ENCODE data around the gene PRAF2.
A peak's percentile ranks its signal among the peaks of the same experiment; 100 is the strongest.

PRAF2 gene

GRCh38 chrX:49106296-49106695 is 32.5 kb upstream of the PRAF2 start:
- H3K27me3 ChIP-seq (ENCODE audit: control insufficient read depth in 2 of 2, insufficient read depth in 2 of 2, low read length in 2 of 2) = peaks cover 0 to 2% of the 10 kb centered on the region in 2 donors
- no peak overlapping the region for H3K27ac ChIP-seq (ENCODE audit: low read depth in 2 of 2, low read length in 2 of 2)

DNA sequence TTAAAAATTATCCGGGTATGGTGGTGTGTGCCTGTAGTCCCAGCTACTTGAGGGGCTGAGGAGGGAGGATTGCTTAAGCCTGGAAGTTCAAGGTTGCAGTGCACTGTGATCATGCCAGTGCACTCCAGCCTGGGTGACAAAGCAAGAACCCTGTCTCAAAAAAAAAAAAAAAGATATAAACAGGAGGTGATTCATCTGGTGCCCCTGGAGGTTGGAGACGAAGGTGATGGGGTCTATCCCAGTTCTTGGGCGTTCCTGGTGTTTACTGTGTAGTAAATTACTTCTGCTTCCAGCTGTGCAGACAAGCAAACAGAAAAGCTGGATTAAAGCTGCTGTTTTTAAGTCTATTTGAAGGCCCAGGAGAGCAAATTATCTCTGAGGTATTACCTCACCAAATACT is 29.8 kb upstream of the PRAF2 start:
- Histone ChIP-seq H3K4me3 (ENCODE audit: low read length in 2 of 2) (no peak overlapping the region), H3K27ac (ENCODE audit: low read depth in 2 of 2, low read length in 2 of 2) (no peak overlapping the region), H3K27me3 (ENCODE audit: control insufficient read depth in 2 of 2, insufficient read depth in 2 of 2, low read length in 2 of 2) (no peaks in the 10 kb centered on the region), H3K4me1 (ENCODE audit: control insufficient read depth in 2 of 2, insufficient read depth in 2 of 2, low read length in 2 of 2) (peaks cover 0 to 5% of the 10 kb centered on the region in 2 donors), H3K9me3 (ENCODE audit: control insufficient read depth in 2 of 2, low read length in 2 of 2) (no peaks in the 10 kb centered on the region), H3K9ac (ENCODE audit: low read depth in 1 of 2, low read length in 2 of 2) (no peak overlapping the region), H3K36me3 (ENCODE audit: control insufficient read depth in 2 of 2, insufficient read depth in 2 of 2, low read length in 2 of 2) (no peaks in the 10 kb centered on the region)

More at GRCh38 chrX:49106296-49106695, 32.5 kb upstream of the PRAF2 start:
- Histone ChIP-seq H3K9ac (ENCODE audit: low read depth in 1 of 2, low read length in 2 of 2) (no peak overlapping the region), H3K36me3 (ENCODE audit: control insufficient read depth in 2 of 2, insufficient read depth in 2 of 2, low read length in 2 of 2) (peaks cover 0 to 7% of the 10 kb centered on the region in 2 donors), H3K9me3 (ENCODE audit: control insufficient read depth in 2 of 2, low read length in 2 of 2) (no peaks in the 10 kb centered on the region), H3K4me3 (ENCODE audit: low read length in 2 of 2) (no peak overlapping the region), H3K4me1 (ENCODE audit: control insufficient read depth in 2 of 2, insufficient read depth in 2 of 2, low read length in 2 of 2) (peaks cover 0 to 5% of the 10 kb centered on the region in 2 donors)

DNA sequence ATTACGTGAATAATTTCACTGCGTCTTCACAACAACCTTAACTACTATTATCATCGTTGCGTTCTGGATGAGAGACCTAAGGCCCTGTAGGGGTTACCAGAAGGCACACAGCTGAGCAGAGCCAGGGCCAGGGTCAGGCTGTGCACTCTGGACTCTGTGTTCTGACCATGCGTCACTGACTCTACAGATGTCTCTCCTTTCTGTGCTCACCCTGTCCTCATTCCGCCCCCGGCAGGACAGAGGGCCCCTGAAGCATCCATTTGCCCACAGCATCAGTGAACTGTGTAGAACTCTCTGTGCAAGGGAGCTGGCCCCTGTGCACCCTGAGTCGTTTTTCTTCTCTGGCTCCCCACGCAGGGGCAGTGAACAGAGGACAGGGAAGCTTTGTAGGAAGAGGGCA is 28.4 kb upstream of the PRAF2 start:
- no peaks in the 10 kb centered on the region for H3K9me3 ChIP-seq (ENCODE audit: control insufficient read depth in 2 of 2, low read length in 2 of 2)
- H3K9ac ChIP-seq (ENCODE audit: low read depth in 1 of 2, low read length in 2 of 2) = no peak overlapping the region
- H3K36me3 ChIP-seq (ENCODE audit: control insufficient read depth in 2 of 2, insufficient read depth in 2 of 2, low read length in 2 of 2) = no peaks in the 10 kb centered on the region
- no peak overlapping the region for H3K4me3 ChIP-seq (ENCODE audit: low read length in 2 of 2)
- no peak overlapping the region for H3K27ac ChIP-seq (ENCODE audit: low read depth in 2 of 2, low read length in 2 of 2)
- peaks cover 0 to 5% of the 10 kb centered on the region in 2 donors for H3K4me1 ChIP-seq (ENCODE audit: control insufficient read depth in 2 of 2, insufficient read depth in 2 of 2, low read length in 2 of 2)
- no peaks in the 10 kb centered on the region for H3K27me3 ChIP-seq (ENCODE audit: control insufficient read depth in 2 of 2, insufficient read depth in 2 of 2, low read length in 2 of 2)

DNA sequence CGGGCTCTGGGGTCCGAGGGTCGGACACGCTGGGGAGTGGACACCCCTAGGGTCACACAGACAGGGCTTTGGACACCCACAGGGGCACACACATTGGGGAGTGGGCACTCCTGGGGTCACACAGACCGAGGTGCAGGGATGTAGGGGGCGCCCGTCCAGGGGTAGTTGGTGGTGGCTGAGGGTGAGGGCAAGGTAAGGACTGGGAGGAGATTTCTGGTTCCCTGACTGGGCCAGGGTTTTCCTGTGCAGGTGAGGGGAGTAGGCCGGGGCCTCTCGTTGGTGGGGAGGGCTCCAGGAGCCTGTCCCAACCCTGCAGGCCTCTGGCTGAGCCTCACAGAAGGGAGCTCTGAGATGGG is 27.8 kb upstream of the PRAF2 start:
- Histone ChIP-seq H3K4me3 (ENCODE audit: low read length in 2 of 2) (peak overlapping the region; percentile 62 to 85), H3K9me3 (ENCODE audit: control insufficient read depth in 2 of 2, low read length in 2 of 2) (no peaks in the 10 kb centered on the region), H3K27ac (ENCODE audit: low read depth in 2 of 2, low read length in 2 of 2) (peak overlapping the region in 1 of 2 donors; percentile 83), H3K36me3 (ENCODE audit: control insufficient read depth in 2 of 2, insufficient read depth in 2 of 2, low read length in 2 of 2) (no peaks in the 10 kb centered on the region), H3K9ac (ENCODE audit: low read depth in 1 of 2, low read length in 2 of 2) (peak overlapping the region in 1 of 2 donors; percentile 68), H3K4me1 (ENCODE audit: control insufficient read depth in 2 of 2, insufficient read depth in 2 of 2, low read length in 2 of 2) (peaks cover 0 to 5% of the 10 kb centered on the region in 2 donors), H3K27me3 (ENCODE audit: control insufficient read depth in 2 of 2, insufficient read depth in 2 of 2, low read length in 2 of 2) (no peaks in the 10 kb centered on the region)

DNA sequence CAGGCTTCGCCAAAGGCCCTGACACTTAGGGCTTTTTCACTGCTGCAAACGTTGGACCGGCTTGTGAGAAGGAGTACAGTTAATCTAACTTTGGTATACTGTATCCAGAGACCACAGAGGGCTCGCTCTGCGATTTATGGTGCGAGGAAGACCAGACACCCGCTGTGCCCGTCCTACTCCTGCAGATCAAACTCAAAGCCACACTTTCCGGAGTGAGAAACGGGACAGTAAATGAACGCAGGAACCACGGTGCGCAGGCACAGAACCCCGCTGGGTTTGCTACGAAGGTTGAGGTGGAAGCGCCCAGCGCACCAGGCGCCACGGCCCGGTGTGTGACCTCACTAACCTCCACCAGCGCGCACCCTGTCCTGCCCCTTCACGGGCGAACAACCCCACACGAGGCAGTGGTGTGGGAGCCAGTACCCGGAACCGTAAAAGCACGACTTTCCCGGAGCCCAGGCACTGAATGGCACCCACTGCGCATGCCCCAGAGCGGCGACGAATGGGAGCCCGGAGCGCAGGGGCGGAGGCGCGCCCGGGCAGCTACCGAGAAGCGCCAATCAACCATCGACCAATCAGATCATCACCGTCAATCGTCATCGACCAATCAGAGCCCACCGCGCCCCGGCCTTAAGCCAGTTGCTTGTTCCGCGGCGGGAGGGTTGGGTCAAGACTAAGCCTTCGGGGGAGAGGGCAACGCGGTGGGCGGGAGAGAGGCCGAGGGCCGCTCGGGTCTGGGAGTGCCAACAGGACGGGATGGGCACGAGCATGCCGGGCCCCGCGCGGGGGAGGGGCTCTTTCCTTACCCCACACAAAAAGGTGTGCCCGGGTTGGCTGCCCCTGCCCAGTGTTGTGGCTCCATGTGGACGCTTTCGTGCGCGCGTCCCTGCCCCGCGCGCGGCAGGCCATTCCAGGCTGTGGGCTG is 27.2 kb upstream of the PRAF2 start:
- Histone ChIP-seq H3K9me3 (ENCODE audit: control insufficient read depth in 2 of 2, low read length in 2 of 2) (no peaks in the 10 kb centered on the region), H3K4me3 (ENCODE audit: low read length in 2 of 2) (peak overlapping the region; percentile 85 to 88), H3K4me1 (ENCODE audit: control insufficient read depth in 2 of 2, insufficient read depth in 2 of 2, low read length in 2 of 2) (peaks cover 0 to 5% of the 10 kb centered on the region in 2 donors), H3K36me3 (ENCODE audit: control insufficient read depth in 2 of 2, insufficient read depth in 2 of 2, low read length in 2 of 2) (no peaks in the 10 kb centered on the region), H3K27me3 (ENCODE audit: control insufficient read depth in 2 of 2, insufficient read depth in 2 of 2, low read length in 2 of 2) (no peaks in the 10 kb centered on the region), H3K9ac (ENCODE audit: low read depth in 1 of 2, low read length in 2 of 2) (peak overlapping the region; percentile 68 to 85), H3K27ac (ENCODE audit: low read depth in 2 of 2, low read length in 2 of 2) (peak overlapping the region; percentile 80 to 83)

DNA sequence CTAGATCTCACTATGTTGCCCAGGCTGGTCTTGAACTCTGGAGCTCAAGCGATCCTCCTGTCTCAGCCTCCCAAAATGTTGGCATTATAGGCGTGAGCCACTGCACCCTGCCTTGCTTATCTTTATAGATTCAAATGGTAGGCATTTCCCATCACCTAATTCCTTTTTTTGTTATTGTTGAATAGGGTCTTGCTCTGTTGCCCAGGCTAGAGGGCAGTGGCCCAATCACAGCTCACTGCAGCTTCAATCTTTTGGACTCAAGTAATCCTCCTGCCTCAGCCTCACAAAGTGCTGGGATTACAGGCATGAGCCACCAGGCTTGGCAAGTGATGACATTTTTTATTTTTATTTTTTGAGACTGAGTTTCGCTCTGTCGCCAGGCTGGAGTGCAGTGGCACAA is 22.6 kb upstream of the PRAF2 start:
- Histone ChIP-seq H3K9me3 (ENCODE audit: control insufficient read depth in 2 of 2, low read length in 2 of 2) (no peaks in the 10 kb centered on the region), H3K4me1 (ENCODE audit: control insufficient read depth in 2 of 2, insufficient read depth in 2 of 2, low read length in 2 of 2) (peaks cover 0 to 1% of the 10 kb centered on the region in 2 donors), H3K27me3 (ENCODE audit: control insufficient read depth in 2 of 2, insufficient read depth in 2 of 2, low read length in 2 of 2) (no peaks in the 10 kb centered on the region), H3K27ac (ENCODE audit: low read depth in 2 of 2, low read length in 2 of 2) (no peak overlapping the region), H3K9ac (ENCODE audit: low read depth in 1 of 2, low read length in 2 of 2) (no peak overlapping the region), H3K4me3 (ENCODE audit: low read length in 2 of 2) (no peak overlapping the region), H3K36me3 (ENCODE audit: control insufficient read depth in 2 of 2, insufficient read depth in 2 of 2, low read length in 2 of 2) (no peaks in the 10 kb centered on the region)

DNA sequence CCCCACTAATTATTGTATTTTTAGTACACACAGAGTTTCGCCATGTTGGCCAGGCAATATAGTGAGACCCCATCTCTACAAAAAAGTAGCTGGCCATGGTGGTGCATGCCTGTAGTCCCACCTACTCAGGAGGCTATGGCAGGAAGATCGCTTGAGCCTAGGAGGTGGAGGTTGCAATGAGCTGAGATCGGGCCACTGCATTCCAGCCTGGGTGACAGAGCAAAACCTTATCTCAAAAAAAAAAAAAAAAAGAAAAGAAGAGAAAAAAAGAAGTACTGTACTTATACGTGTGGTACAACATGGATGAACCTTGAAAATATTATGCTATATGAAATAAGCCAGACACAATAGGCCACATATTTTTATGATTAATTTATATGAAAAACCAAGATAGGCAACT is 15.8 kb upstream of the PRAF2 start:
- Histone ChIP-seq H3K27me3 (ENCODE audit: control insufficient read depth in 2 of 2, insufficient read depth in 2 of 2, low read length in 2 of 2) (no peaks in the 10 kb centered on the region), H3K9ac (ENCODE audit: low read depth in 1 of 2, low read length in 2 of 2) (no peak overlapping the region), H3K27ac (ENCODE audit: low read depth in 2 of 2, low read length in 2 of 2) (no peak overlapping the region), H3K4me3 (ENCODE audit: low read length in 2 of 2) (no peak overlapping the region), H3K4me1 (ENCODE audit: control insufficient read depth in 2 of 2, insufficient read depth in 2 of 2, low read length in 2 of 2) (no peaks in the 10 kb centered on the region), H3K9me3 (ENCODE audit: control insufficient read depth in 2 of 2, low read length in 2 of 2) (no peaks in the 10 kb centered on the region), H3K36me3 (ENCODE audit: control insufficient read depth in 2 of 2, insufficient read depth in 2 of 2, low read length in 2 of 2) (no peaks in the 10 kb centered on the region)

GRCh38 chrX:49082271-49082871 is 8.6 kb upstream of the PRAF2 start:
- Histone ChIP-seq H3K27me3 (ENCODE audit: control insufficient read depth in 2 of 2, insufficient read depth in 2 of 2, low read length in 2 of 2) (no peaks in the 10 kb centered on the region), H3K9me3 (ENCODE audit: control insufficient read depth in 2 of 2, low read length in 2 of 2) (no peaks in the 10 kb centered on the region), H3K9ac (ENCODE audit: low read depth in 1 of 2, low read length in 2 of 2) (no peak overlapping the region), H3K36me3 (ENCODE audit: control insufficient read depth in 2 of 2, insufficient read depth in 2 of 2, low read length in 2 of 2) (peaks cover under 1 to 2% of the 10 kb centered on the region in 2 donors), H3K27ac (ENCODE audit: low read depth in 2 of 2, low read length in 2 of 2) (no peak overlapping the region), H3K4me3 (ENCODE audit: low read length in 2 of 2) (no peak overlapping the region), H3K4me1 (ENCODE audit: control insufficient read depth in 2 of 2, insufficient read depth in 2 of 2, low read length in 2 of 2) (peaks cover 4 to 5% of the 10 kb centered on the region in 2 donors)

GRCh38 chrX:49079489-49080428 is 6.0 kb upstream of the PRAF2 start, which contains the start of gene WDR45:
Gene WDR45 (minus strand): TSS chrX:49079887. CDS start chrX:49078095, 1,792 bp downstream.
- peak within 1 kb of the TSS; percentile 76 to 87 for H3K9ac ChIP-seq (ENCODE audit: low read depth in 1 of 2, low read length in 2 of 2)
- peak within 1 kb of the TSS; percentile 91 to 92 for H3K27ac ChIP-seq (ENCODE audit: low read depth in 2 of 2, low read length in 2 of 2)
- no peaks in the 10 kb centered on the region for H3K9me3 ChIP-seq (ENCODE audit: control insufficient read depth in 2 of 2, low read length in 2 of 2)
- peak within 1 kb of the TSS; percentile 77 to 81 for H3K4me3 ChIP-seq (ENCODE audit: low read length in 2 of 2)
- H3K27me3 ChIP-seq (ENCODE audit: control insufficient read depth in 2 of 2, insufficient read depth in 2 of 2, low read length in 2 of 2) = no peaks in the 10 kb centered on the region
- peaks cover 10 to 11% of the 10 kb centered on the region in 2 donors for H3K36me3 ChIP-seq (ENCODE audit: control insufficient read depth in 2 of 2, insufficient read depth in 2 of 2, low read length in 2 of 2)
- peaks cover 4 to 5% of the 10 kb centered on the region in 2 donors for H3K4me1 ChIP-seq (ENCODE audit: control insufficient read depth in 2 of 2, insufficient read depth in 2 of 2, low read length in 2 of 2)
